Stimulated activated CD4-positive, alpha-beta T cell treated with anti-CD3 and anti-CD28 coated beads, Interleukin-4, amount 100 ng/mL, for 48 hours (primary cell): ENCODE data around the gene NUS1.
"Not testable (repeated sequence)": the region's sequence is repeated elsewhere in the genome, so short reads cannot be mapped to it uniquely, and the experiment has no call there.

Experiments used
- DNase-seq, 2 donors: peaks; one replicate each; pipeline ENCODE4 v3.0.0-alpha.2; 2020; ENCODE audit warnings: low read depth in 2 of 2

Gene NUS1

DNA sequence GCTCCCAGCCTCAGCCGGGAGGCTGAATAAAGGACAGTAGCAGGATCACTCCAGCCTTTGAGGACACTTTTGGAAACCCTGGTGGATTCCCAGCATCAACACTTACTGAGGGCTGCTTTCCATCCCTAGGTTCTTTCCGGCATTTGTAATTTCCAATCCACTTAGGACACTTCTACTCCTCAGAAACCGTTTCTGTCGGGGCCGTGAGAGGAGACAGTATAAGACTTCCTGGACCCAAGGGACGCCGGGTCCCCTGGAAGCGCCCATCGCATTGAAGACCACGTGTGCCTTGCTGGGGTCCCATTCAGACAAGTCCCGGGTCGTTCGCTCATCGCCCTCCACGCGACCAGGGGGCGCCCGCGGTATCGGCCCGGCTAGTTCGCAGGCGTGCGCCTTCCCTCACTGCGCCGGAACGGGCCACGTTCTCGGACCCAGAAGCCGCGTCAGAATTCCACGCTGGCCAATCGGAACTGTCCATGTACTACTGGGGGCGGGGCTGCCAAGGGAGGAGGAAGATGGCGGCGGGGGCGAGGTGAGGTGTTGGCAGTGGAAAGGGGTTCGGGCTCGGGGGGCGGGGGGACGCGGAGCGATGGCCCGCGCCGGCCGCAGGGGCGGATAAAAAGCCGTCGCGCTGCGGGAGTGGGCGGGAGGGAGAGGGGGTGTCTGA is at the start of gene NUS1:
Gene NUS1, plus strand, starts transcription at position 479 of the 667 bp plus-strand sequence. CDS start 202 bp downstream, outside the sequence.
- DNase-seq, result peak; percentile 98

DNA sequence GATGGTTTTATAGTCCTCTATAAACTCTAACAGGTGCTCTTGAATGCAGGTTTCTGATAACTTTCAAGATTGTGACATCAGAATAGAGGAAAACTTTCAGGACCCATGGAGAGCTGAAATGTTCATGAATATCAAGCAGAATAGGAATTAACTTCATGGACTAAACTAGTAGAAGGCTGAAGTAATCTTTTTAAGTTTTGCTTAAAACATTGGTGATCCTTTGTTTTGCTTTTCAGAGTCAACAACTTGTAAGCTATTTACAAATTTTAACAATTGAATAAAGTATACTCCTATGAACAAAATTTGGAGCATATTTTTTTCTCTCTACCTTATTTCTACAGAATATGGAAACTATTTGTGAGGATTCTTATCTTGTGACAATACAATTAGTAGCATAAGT is 47.7 kb upstream of the NUS1 start:
- DNase-seq, result no peak

DNA sequence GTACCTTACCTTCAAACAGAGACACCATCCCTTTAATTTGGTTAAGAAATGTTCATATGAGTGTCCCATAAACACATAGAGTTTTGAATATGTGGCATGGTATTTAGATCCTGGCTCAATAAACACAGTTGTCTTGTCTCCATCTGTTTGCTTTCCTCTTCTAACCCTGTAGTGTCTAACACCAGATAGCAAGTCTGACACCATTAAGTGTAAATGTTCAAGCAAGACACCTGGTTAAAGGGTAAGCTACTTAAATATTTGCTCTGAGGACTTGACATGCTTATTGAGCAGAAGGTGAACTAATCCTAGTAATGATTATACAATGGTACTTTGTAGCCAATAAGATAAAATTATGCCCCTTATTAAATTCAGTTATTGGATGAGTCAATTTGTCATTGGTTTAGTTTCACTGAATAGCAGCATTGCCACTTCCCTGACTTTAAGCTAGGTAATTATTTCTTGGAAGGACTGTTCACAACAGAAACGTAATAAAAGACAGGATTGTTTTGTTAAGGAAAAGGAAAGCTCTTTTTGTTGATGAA is 46.1 kb upstream of the NUS1 start:
- no peak for DNase-seq

DNA sequence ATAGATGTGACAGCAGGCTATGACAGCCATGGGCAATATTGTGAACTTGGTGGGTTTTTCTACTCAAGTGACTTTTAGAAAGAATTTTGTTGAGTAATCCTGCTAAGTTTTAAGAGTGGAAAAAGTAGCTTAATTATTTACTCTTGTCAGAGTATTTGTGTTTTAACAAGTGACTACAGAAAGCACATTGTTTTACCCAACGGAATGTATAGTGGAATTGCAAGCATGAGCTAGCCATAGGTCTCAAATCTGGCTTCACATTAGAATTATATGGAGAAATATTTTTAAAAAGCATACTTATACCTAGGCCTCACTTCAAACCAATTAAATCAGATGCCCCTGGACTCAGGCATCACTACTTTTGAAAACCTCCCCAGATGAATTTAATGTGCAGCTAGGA is 37.5 kb upstream of the NUS1 start:
- no peak for DNase-seq

DNA sequence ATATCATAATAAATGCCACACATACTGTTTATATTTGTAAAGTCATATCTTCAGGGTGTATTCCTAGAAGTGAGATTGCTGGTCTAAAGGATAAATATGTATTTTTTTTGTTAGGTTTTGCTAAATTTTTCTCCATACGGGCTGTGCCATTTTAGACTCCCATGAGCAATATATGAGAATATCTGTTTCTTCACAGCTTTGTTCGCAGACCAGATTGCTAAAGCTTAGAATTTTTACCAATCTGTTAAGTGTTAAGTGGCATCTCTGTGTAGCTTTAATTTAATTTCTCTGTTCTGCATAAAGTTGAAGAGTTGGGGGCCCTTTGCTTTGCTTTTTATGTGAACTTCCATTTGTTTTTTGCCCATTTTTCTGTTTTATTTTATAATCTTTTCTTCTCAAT is 32.3 kb upstream of the NUS1 start:
- no peak for DNase-seq

DNA sequence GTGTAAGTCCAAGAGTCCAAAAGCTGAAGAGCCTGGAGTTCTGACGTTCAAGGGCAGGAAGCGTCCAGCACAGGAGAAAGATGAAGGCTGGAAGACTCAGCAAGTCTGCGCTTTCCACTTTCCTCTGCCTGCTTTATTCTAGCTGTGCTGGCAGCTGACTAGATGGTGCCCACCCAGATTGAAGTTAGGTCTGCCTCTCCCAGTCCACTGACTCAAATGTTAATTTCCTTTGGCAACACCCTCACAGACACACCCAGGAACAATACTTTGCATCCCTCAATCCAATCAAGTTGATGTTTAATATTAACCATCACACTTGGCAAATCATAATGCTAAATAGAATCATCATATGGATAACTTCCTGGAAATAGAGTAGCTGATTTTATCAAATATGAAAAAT is 23.3 kb upstream of the NUS1 start:
- DNase-seq, result not testable (repeated sequence)

DNA sequence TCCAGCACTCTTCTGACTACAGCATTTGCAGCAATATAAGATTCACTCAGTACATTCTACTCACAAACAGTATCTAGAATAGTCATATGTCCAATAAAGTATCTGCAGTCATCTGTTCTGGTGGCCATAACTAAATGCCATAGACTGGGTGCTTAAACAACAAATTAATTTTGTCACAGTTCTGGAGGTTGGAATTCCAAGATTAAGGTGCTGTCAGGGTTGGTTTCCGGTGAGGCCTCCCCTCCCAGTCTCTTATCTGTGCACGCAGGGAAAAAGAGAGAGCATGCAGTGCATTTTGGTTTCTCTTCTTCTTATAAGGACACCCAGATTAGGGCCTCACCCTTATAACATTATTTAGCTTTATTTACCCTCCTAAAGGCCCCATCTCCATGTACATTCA is 21.3 kb upstream of the NUS1 start:
- DNase-seq, result no peak

DNA sequence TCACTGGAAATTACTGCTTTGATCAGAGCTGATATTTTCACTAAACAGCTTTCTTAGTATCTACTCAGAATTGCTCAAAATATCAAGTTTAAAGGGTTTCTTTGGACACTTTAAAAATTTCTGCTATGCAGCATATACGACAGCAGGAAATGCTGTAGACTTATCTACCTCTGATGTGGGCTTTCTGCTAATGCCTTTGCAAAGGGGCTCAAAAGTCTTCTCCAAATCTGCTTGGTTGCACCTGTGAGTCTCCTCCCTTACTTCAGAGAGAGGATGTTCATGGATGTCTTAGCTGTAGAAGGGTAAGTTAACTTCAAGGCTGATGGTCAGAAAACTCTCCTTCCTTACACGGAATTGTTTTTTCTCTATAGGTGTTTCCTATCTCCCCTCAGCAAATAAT is 19.9 kb upstream of the NUS1 start:
- no peak for DNase-seq

DNA sequence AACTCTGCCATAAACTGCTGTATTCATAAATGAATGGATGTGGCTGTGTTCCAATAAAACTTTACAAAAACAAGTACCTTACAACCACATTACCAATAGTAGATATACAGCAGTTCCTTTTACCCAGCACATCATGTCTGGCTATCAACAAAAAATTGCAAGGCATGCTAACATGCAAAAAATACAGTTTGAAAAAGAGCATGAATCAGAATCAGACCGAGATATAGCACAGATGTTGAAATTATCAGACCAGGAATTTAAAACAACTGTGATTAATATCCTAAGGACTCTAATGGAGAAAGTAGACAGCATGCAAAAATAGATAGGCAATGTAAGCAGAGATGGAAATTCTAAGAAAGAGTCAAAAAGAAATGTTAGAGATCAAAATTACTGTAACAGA is 8.4 kb upstream of the NUS1 start:
- DNase-seq, result no peak

DNA sequence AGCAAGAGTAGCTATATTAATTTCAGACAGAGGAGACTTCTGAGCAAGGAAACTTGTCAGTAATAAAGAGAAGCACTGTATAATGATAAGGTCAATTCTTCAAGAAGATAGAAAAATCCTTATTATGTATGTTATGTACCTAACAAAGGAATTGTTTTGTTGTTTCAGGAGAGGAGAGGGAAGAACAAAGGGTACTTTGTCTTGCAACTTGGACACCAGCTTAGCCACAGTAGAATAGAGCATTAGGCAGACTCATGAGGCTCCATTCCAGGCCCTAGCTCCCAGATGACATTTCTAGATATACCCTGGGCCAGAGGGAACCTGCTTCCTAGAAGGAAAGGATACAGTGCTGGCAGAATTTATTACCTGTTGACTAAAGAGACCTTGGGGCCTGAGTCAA is 6.5 kb upstream of the NUS1 start:
- DNase-seq, result no peak

DNA sequence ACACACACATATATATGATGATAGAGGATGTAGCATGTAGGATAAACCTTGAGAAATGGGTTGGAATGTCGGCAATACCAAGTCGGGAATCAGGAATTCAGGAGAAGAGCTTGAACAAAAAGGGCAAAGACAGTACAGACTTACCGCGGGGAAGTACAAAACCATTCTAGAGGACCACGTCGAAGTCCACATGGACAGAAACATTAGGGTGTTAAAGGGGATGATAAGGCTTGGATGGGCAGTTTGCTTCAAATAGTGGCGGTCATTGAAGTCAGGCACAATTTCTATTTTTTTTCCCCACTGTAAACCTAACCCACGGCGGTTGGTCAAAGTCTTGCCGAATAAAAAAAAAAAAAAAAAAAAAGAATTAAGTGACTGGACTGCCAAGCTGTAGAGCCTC is 766 bp upstream of the NUS1 start:
- DNase-seq, result no peak

DNA sequence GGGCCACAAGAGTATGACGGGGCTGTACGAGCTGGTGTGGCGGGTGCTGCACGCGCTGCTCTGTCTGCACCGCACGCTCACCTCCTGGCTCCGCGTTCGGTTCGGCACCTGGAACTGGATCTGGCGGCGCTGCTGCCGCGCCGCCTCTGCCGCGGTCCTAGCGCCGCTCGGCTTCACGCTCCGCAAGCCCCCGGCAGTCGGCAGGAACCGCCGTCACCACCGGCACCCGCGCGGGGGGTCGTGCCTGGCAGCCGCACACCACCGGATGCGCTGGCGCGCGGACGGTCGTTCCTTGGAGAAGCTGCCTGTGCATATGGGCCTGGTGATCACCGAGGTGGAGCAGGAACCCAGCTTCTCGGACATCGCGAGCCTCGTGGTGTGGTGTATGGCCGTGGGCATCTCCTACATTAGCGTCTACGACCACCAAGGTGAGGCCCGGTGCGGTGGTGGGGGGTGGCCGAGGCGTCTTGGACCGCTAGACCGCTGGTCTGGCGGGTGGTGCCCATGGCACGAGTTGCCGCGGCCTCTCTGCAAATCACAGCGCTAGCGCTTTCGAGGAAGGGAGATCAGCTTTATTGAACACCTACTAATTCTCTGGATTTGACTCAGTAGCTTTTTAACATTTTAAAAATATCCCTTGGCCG is 511 bp downstream of the NUS1 start:
- peak in 1 of 2 donors; percentile 13 for DNase-seq

DNA sequence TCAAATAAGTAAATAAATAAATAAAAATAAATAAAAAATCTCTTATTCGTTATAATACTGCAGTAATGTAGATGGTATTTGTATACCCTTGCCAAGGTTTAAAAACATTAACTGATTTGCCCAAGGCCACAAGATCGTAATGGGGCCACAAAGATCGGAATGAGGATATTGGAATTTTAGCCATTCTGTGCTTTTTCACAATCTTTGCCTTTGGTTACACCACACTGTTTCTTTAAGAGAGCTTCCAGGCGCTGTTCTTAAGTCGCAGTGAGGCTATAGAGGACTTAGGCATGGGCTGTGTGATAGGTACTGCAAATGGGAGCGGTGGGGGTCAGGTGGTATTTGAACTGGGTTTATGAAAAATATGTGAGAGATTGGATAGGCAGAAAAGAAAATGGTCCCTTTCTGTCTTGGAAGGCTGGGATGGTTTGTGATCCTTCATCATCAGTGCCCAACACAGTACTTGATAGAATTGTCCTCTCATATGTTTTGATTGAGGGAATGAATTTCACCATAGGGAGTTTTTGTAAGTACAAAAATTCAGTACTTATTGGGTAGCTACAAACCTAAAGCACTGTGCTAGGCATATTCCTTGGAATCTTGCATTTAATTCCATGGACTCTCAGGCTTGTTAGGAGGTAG is 1.4 kb downstream of the NUS1 start:
- no peak for DNase-seq

DNA sequence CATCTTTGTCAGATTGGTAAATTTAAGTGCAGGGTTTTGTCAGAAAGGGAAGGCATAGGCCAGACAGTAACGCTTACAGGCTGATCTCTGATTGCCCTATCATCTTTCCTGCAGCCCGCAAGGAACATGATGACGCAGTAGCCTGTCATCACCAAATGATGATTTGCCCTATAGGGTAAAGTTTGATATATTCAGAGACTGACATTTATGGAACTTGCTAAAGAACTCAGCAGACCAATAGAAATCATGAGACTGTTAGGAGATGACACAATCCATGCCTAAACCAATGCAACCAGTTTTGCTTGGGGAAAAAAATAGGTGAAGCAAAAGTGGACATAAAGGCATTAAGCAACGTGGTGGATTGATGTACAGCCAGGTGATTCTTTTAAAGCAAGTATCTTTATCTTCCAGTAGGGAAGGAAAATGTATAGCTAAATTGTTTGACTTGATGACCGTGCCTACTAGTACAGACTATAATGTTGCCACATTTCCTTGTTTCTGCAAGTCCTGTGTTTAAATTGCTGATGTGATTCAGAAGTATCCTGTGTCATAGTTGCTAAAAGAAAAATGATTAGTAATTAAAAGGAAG is 2.4 kb downstream of the NUS1 start:
- DNase-seq, result no peak

DNA sequence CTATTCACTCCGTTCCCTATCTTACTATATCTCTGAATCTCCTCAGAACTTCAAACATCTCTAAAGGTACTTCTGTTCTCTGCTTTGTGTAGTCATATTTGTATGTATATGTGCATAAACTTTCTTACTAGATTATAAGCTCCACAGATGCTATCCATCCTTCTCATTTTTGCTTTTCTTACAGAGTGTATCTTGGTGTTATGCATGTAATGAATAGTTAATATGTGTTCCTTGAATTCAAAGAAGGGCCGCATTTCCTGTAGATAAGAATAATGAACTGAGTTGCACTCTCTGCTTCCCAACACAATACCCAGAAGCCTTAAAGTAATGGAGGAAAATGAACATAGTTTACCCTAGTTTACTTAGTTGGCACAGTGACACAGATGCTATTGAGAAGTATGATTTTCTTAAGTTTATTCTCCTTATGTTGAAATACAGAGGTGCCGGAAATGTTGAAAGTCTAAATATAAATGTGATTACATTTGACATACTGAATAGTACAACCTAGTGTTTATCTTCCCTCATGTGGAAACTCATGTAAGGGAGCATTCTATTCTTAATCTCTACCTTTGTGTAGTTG is 6.0 kb downstream of the NUS1 start:
- DNase-seq, result no peak

DNA sequence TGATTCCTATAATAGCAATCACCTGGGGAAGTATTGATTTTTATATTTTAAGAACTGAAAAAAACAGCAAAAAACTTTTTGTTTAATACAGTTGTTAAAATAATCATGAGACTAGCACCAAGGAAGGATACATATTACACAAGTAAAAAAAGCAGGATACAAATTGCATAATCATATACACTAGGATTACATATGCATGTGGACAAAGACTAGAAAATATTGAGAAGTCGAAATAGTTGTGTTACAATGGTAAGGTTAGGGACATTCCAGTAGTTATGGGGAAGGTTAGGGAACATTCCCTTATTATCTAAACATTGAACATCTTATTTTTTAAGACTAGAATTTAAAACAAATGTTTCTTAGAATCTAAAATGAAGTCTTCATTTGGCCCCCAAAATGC is 9.5 kb downstream of the NUS1 start:
- no peak for DNase-seq

DNA sequence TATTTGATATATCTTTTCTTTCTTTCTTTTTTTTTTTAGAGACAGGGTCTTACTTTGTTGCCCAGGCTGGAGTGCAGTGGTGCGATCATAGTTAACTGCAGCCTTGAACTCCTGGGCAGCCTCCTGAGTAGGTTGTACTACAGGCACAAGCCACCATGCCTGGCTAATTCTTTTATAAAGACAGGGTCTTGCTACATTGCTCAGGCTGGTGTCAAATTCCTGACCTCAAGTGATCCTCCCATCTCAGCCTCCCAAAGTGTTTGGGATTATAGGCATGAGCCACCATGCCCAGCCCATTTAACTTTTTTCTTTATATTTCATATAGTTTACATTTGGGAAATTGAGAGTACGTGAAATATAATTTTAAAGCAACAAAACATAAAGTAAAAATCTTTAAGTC is 10.1 kb downstream of the NUS1 start:
- no peak for DNase-seq

DNA sequence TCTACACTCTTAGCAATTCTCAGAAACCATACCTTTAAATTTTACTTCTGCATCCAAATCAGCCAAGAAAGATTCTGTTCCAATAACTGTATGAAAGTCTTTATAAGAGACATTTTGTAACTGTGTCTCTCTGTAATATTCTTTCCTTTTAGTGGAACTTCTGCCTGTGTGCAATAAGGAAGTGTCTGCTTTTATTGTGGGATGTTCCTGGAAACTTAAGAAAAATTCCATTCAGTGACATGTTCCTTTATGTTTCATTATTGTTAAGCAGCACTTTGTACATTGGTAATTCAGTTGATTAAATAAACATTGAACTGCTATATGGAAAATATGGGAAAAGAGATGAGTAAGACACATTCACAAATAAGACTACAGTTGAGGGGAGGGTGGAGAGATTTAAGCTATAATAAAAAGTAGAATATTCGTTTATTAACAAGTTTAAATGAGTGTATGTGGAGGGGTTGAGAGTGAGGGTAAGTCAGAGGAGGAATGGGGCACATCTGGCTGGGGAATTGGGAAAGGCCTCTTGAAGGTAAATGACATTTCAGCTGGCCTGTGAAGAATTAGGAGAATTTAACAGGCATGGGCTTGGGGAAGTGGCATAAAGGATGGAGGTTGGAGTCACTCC is 11.9 kb downstream of the NUS1 start:
- no peak for DNase-seq

DNA sequence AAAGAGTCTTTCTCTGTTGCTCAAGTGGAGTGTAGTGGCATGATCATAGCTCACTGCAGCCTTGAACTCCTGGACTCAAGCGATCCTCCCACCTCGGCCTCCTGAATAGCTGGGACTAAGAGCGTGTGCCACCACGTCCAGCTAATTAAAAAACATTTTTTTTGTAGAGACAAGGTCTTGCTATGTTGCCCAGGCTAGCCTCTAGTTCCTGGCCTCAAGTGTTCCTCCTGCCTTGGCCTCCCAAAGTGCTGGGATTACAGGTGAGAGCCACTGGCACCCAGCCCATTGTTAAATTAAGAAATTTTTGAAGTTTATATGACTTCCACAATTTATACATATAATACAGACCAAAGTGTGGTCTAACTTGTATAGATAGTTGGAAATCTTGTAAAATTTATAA is 14.3 kb downstream of the NUS1 start:
- not testable (repeated sequence) for DNase-seq

DNA sequence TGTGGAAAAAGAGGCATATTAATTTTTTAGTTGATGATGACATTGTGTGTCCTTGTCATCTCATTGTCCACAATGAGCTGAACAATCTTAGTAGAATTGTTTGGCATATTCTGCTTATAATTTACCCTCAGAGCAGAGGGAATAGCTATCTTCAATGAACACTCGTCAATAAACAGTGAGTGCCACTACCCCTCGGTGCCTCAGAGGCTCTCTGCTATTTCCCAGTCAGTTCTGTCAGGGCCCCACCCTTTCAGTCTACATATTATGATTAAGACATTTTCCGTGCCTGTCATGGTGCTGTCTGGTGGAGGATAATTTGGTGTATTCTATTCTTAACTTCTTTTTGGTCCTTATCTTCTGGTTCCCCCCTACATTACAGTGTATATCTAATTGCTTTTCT is 31.2 kb downstream of the NUS1 start:
- DNase-seq, result no peak

DNA sequence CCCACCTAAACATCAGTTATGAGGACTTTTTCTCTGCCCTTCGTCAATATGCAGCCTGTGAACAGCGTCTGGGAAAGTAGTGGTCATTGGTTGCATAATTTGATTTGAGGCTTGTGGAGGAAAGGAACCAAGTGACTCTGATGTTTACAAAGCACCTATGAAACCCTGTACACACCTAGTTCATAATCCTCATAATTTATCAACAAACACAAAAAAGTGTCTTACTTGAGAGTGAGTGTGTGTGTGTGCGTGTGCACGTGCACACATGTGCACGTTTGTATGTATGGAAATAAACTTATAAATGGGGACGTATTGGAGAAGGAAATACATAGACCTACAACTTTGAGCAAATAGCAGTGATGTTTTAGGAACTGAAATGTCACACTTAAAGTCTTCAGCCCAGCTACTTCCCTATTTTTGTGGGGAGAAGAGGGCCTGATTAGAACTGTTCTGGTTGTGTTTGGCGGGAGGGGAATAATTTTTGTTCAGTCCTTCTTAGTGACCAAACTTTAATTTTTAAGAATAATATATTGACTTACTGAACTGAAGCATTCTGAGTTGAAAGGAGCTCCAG is 31.8 kb downstream of the NUS1 start:
- DNase-seq, result not testable (repeated sequence)
